Mesendoderm (in vitro differentiated cells): ENCODE measurements around the gene TRIM71. TPM values are rescaled to one million over a fixed set of nuclear protein-coding genes. Genes with fewer than 3 reads are reported as not detected.

Source experiments
- DNase-seq: peaks from one replicate; pipeline ENCODE4 v3.0.0; 2013
- H2AK5ac ChIP-seq: 2 replicates; pipeline ENCODE4 v1.6.1; 2013; ENCODE audit warnings: low read length, inconsistent platforms
- H2BK120ac ChIP-seq: 2 replicates; pipeline ENCODE4 v1.6.1; 2013; ENCODE audit warnings: low read depth, mild to moderate bottlenecking, low read length, moderate library complexity, mixed read lengths
- H2BK15ac ChIP-seq: replicated peaks from 2 replicates; pipeline ENCODE4 v1.6.1; 2013; ENCODE audit warnings: low read depth, mild to moderate bottlenecking, moderate library complexity
- H2BK5ac ChIP-seq: 2 replicates; pipeline ENCODE4 v1.6.1; 2013; ENCODE audit warnings: low read length, inconsistent platforms
- H3K18ac ChIP-seq: 2 replicates; pipeline ENCODE4 v1.6.1; 2013; ENCODE audit warnings: mild to moderate bottlenecking, low read length, mixed read lengths
- H3K23ac ChIP-seq: one replicate; pipeline ENCODE4 v1.6.1; 2013; ENCODE audit warnings: low read length
- H3K27ac ChIP-seq: 2 replicates; pipeline ENCODE4 v1.5.1; 2013; ENCODE audit warnings: low read depth, mild to moderate bottlenecking, inconsistent platforms, low read length, moderate library complexity
- H3K27me3 ChIP-seq: 2 replicates; pipeline ENCODE4 v1.6.1; 2013; ENCODE audit warnings: low read length, control low read depth, mild to moderate bottlenecking, inconsistent platforms; ENCODE audit not compliant: insufficient read depth, poor library complexity
- H3K36me3 ChIP-seq: 2 replicates; pipeline ENCODE4 v1.6.1; 2013; ENCODE audit warnings: low read length, inconsistent platforms; ENCODE audit not compliant: control insufficient read depth, insufficient read depth
- H3K4ac ChIP-seq: one replicate; pipeline ENCODE4 v1.6.1; 2013; ENCODE audit warnings: low read depth, mild to moderate bottlenecking, low read length, moderate library complexity
- H3K4me1 ChIP-seq: 2 replicates; pipeline ENCODE4 v1.6.1; 2013; ENCODE audit warnings: low read depth, low read length, inconsistent platforms; ENCODE audit not compliant: control insufficient read depth
- H3K4me2 ChIP-seq: 2 replicates; pipeline ENCODE4 v1.6.1; 2013; ENCODE audit warnings: low read length
- H3K4me3 ChIP-seq: 2 replicates; pipeline ENCODE4 v1.5.1; 2013; ENCODE audit warnings: mild to moderate bottlenecking, low read length
- H3K56ac ChIP-seq: one replicate; pipeline ENCODE4 v1.6.1; 2013; ENCODE audit warnings: low read length
- H3K79me1 ChIP-seq: 2 replicates; pipeline ENCODE4 v1.6.1; 2013; ENCODE audit warnings: low read length, inconsistent platforms
- H3K79me2 ChIP-seq: 2 replicates; pipeline ENCODE4 v1.6.1; 2013; ENCODE audit warnings: mild to moderate bottlenecking, low read length; ENCODE audit not compliant: control insufficient read depth, insufficient read depth
- H3K9ac ChIP-seq: 2 replicates; pipeline ENCODE4 v1.6.1; 2013; ENCODE audit warnings: low read length, inconsistent platforms
- H4K5ac ChIP-seq: one replicate; pipeline ENCODE4 v1.6.1; 2013; ENCODE audit warnings: low read length
- H4K8ac ChIP-seq: one replicate; pipeline ENCODE4 v1.6.1; 2013; ENCODE audit warnings: low read depth, mild to moderate bottlenecking, control low read depth, low read length, moderate library complexity
- WGBS: extraction: QIAGEN DNeasy Blood & Tissue Kit; methylation state at CpG from one replicate; pipeline ENCODE4 v1.1.7; 2013; ENCODE audit warnings: low lambda C conversion rate, missing lambda C conversion rate; ENCODE audit not compliant: insufficient coverage; ENCODE audit errors: extremely low coverage; 5-methylcytosine and 5-hydroxymethylcytosine counted together
- polyA plus RNA-seq, 2 experiments: library from polyadenylated mRNA; stranded (reverse); fragments of 200-250 nt; gene quantifications; one replicate each; pipeline ENCODE4 v1.2.3, GENCODE V29; 2013

The TRIM71 gene
- polyA plus RNA-seq (2013, experiment 1 of 2), result 53.0 TPM
- polyA plus RNA-seq (2013, experiment 2 of 2), result 51.3 TPM

DNA sequence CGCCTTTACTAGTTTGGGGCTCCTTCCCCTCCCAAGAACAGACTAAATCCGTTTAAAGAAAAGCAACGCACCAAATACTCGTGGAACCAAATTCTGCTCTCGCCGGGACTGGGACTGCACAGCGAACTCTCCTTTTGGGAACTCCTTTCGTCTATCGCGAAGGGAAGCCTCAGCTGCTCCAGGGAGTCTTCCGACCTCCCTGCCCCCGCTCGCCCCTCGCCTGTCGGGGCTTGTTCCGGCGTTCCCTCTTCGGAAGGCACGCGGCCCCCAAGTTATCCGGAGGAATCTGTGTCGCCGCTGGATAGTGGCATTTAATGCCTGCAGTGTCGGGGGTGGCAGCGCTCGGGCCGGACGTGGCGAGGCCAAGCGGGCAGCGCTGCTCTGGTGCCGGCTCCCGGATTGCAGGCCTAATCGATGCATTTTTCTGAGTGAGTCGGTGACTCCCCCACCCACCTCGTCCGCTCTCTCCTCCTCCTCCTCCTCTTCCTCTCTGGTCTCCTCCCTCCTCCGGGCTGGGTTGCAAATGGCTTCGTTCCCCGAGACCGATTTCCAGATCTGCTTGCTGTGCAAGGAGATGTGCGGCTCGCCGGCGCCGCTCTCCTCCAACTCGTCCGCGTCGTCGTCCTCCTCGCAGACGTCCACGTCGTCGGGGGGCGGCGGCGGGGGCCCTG is at the start of gene TRIM71:
Gene TRIM71 (plus strand): TSS at position 440 of the 671 bp plus-strand sequence. CDS start 84 bp downstream, at position 524.
- no peaks in the 10 kb centered on the region for H3K27me3 ChIP-seq
- H3K36me3 ChIP-seq, result no peaks in the 10 kb centered on the region
- peak within 1 kb of the TSS; percentile 99 for H3K23ac ChIP-seq
- H2AK5ac ChIP-seq, result no peak within 1 kb of the TSS
- peak within 1 kb of the TSS; percentile 100 for H3K27ac ChIP-seq
- H3K79me1 ChIP-seq, result no peaks in the 10 kb centered on the region
- H2BK120ac ChIP-seq, result peak within 1 kb of the TSS; percentile 8
- peak within 1 kb of the TSS; percentile 91 for H3K4ac ChIP-seq
- peak; percentile 67 for DNase-seq
- peak within 1 kb of the TSS; percentile 63 for H3K4me2 ChIP-seq
- peak within 1 kb of the TSS; percentile 100 for H3K56ac ChIP-seq
- peaks cover 70% of the 10 kb centered on the region for H3K79me2 ChIP-seq
- WGBS, result no CpG with 5 or more reads among the region's 59 CpGs
- peak within 1 kb of the TSS; percentile 99 for H3K18ac ChIP-seq
- peaks cover 19% of the 10 kb centered on the region for H3K4me1 ChIP-seq
- peak within 1 kb of the TSS; percentile 91 for H4K8ac ChIP-seq
- no peak within 1 kb of the TSS for H4K5ac ChIP-seq
- H2BK5ac ChIP-seq, result peak within 1 kb of the TSS; percentile 87
- H2BK15ac ChIP-seq, result no peak within 1 kb of the TSS
- H3K9ac ChIP-seq, result peak within 1 kb of the TSS; percentile 100
- peak within 1 kb of the TSS; percentile 98 for H3K4me3 ChIP-seq

DNA sequence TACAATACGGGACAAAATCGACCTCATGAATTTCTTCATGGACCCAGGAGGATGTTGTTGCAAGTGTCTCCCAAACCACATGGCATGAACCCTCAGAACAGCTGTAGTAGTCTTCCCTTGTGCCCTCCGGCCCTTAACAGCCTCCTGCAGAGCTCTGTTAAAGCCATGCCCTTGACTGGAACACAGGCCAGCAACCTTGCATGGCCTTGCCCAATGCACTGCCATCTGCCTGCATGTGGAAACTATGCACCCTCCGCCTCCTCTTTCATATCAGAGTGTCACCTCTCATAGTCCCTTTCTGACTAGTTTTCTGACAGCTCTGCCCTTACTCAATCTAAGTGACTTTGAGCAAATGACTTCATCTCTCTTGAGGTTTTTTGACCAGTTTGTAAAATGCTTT is 39.4 kb upstream of the TRIM71 start:
- H3K27ac ChIP-seq, result no peak overlapping the region
- WGBS, result no CpG with 5 or more reads among the region's 4 CpGs

DNA sequence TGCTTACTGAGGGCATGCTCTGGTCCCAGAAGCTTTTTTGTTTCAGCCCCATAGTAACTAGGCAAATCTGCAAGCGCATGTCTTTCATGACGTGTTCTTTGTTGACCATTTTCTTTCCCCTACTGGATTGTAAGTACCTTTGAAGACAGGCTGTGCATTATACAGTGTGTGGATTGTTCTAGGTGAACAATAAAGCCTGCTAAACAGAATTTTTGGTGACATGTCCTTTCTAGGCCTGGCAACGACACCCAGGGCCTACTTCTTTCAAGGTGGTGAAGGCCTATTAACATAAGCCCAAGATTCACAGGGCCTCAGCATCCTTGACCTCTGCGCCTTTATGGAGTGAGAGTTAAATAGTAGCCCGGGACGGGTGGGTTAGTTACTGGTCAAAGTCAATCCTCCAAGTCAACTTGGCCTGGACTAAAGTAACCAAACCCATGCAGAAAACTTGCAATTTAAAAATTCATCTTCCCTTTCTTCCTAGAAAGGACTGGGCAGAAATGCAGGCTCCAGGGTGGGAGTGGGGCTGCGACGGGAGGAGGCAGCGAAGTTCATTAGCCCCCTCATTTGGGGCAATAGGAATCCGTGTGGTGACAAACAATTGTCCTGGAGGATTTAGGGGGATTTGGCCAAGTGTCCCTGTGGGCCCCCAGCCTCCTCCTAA is 37.6 kb upstream of the TRIM71 start:
- DNase-seq, result peak; percentile 77
- Histone ChIP-seq H2BK5ac (peak overlapping the region; percentile 58), H3K4me2 (no peak overlapping the region), H3K79me1 (no peaks in the 10 kb centered on the region), H3K36me3 (no peaks in the 10 kb centered on the region), H3K27me3 (no peaks in the 10 kb centered on the region), H3K4me1 (peaks cover 8% of the 10 kb centered on the region), H2AK5ac (peak overlapping the region; percentile 62), H3K4me3 (no peak overlapping the region), H3K9ac (peak overlapping the region; percentile 41), H3K18ac (peak overlapping the region; percentile 68), H3K79me2 (no peaks in the 10 kb centered on the region), H2BK15ac (no peak overlapping the region), H4K8ac (no peak overlapping the region), H3K56ac (peak overlapping the region; percentile 63), H3K27ac (peak overlapping the region; percentile 39), H4K5ac (no peak overlapping the region), H3K23ac (no peak overlapping the region), H2BK120ac (no peak overlapping the region), H3K4ac (peak overlapping the region; percentile 92)
- WGBS, result no CpG with 5 or more reads among the region's 10 CpGs

More for the DNA sequence above, 39.4 kb upstream of the TRIM71 start:
- Histone ChIP-seq H3K56ac (peak overlapping the region; percentile 17), H3K36me3 (peaks cover under 1% of the 10 kb centered on the region), H3K23ac (no peak overlapping the region), H3K4ac (no peak overlapping the region), H3K18ac (no peak overlapping the region), H2BK15ac (no peak overlapping the region), H3K4me1 (peaks cover 8% of the 10 kb centered on the region), H3K79me1 (no peaks in the 10 kb centered on the region), H4K8ac (no peak overlapping the region), H2BK120ac (no peak overlapping the region), H3K27me3 (no peaks in the 10 kb centered on the region), H3K79me2 (no peaks in the 10 kb centered on the region), H3K4me3 (no peak overlapping the region), H2AK5ac (no peak overlapping the region), H3K4me2 (no peak overlapping the region), H3K9ac (no peak overlapping the region), H2BK5ac (no peak overlapping the region), H4K5ac (no peak overlapping the region)
- DNase-seq, result no peak

DNA sequence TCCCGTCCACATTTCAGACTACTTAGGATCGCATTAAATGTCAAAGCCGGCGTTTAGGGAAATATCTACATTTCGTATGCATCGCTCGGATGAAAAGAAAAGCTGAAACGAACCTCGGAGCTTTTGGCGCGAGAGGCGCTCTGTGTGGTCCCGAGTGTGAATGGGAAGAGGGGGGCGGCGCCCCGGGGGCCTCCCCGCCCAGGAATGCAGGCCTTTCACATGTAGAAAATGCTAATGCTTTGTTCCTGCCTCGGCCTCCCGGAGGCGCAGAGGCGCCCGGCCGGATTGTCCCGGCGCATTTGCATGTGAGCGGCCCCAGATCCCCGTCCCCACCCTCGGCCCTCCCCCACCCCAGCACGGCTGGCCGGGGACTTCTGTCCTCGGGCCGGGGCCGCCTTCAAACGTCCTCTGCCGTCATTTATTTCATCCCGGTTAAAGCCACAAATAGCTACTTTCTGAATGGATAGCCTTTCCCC is 37.0 kb upstream of the TRIM71 start:
- peak overlapping the region; percentile 100 for H3K4me2 ChIP-seq
- peak overlapping the region; percentile 92 for H3K9ac ChIP-seq
- peaks cover 8% of the 10 kb centered on the region for H3K4me1 ChIP-seq
- H3K79me2 ChIP-seq, result no peaks in the 10 kb centered on the region
- H3K18ac ChIP-seq, result peak overlapping the region; percentile 68
- H2AK5ac ChIP-seq, result no peak overlapping the region
- peak overlapping the region; percentile 61 for H3K27ac ChIP-seq
- H3K4me3 ChIP-seq, result peak overlapping the region; percentile 38
- peak overlapping the region; percentile 81 for H4K5ac ChIP-seq
- H3K23ac ChIP-seq, result peak overlapping the region; percentile 94
- H2BK5ac ChIP-seq, result peak overlapping the region; percentile 99
- H3K36me3 ChIP-seq, result no peaks in the 10 kb centered on the region
- peak overlapping the region; percentile 92 for H3K4ac ChIP-seq
- WGBS, result no CpG with 5 or more reads among the region's 36 CpGs
- H2BK15ac ChIP-seq, result no peak overlapping the region
- no peaks in the 10 kb centered on the region for H3K79me1 ChIP-seq
- peak overlapping the region; percentile 46 for H2BK120ac ChIP-seq
- no peak overlapping the region for H4K8ac ChIP-seq
- DNase-seq, result peak; percentile 99
- H3K27me3 ChIP-seq, result no peaks in the 10 kb centered on the region
- H3K56ac ChIP-seq, result peak overlapping the region; percentile 99

DNA sequence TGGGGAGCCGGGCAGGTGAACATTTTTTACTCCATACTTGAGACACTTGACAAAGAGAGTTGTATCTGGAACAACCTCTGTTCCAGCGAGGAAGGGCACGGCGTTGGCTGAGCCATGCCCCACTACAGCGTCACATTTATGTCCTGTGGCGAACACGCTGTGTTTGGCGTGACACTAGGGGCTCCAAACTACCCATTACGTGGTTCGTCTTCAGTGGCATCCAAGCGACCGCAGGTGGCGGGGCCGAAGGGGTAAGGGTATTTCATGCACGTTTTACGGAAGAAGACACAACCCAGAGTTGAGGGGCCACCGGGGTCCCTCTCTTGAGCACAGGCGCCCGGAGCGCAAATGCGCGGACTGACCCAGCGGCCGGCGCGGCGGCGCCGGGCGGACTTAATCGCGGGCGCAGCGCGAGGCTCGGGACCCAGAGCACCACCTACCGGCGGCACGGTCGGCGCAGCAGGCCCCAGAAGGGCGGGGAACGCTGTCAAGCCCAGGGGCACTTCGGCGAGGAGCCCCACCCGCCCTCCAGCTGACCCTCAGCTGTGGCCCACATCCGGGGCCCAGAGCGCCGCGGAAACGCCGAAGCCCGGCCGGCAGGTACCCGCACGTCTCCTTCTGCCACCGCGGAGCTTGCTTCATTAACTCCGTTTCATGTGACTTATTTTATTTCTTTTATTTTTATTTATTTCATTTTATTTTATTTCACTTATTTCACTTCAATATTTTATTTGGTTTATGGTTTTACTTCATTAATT is 36.4 kb upstream of the TRIM71 start:
- Histone ChIP-seq H3K27me3 (no peaks in the 10 kb centered on the region), H3K4me1 (peaks cover 8% of the 10 kb centered on the region), H3K4me3 (peak overlapping the region; percentile 38), H2BK15ac (no peak overlapping the region), H2BK5ac (peak overlapping the region; percentile 99), H4K5ac (peak overlapping the region; percentile 81), H3K4me2 (peak overlapping the region; percentile 100), H2AK5ac (peak overlapping the region; percentile 82), H3K23ac (peak overlapping the region; percentile 94), H2BK120ac (peak overlapping the region; percentile 46), H3K36me3 (no peaks in the 10 kb centered on the region), H3K79me2 (no peaks in the 10 kb centered on the region), H3K18ac (peak overlapping the region; percentile 12), H3K79me1 (no peaks in the 10 kb centered on the region), H3K9ac (peak overlapping the region; percentile 92), H3K56ac (peak overlapping the region; percentile 99), H4K8ac (no peak overlapping the region), H3K27ac (peak overlapping the region; percentile 61), H3K4ac (peak overlapping the region; percentile 84)
- WGBS, result 80% methylated on average over 1 of the region's 59 CpGs
- peak; percentile 96 for DNase-seq
